CD4-positive, alpha-beta memory T cell (primary cell): Measurements from ENCODE around the gene SLN. TPM values are rescaled to one million over a fixed set of nuclear protein-coding genes. Genes with fewer than 3 reads are reported as not detected.

ENCODE experiments used
- CTCF ChIA-PET: fragments of 350-600 bp; sonication (Branson Sonifier 250); formaldehyde crosslinking; loops from one replicate; lab custom pipeline; 2021; ENCODE audit warnings: inconsistent platforms; ENCODE audit not compliant: partially characterized antibody; lab: Charles Lee
- POLR2A ChIA-PET: fragments of 350-600 bp; sonication (Branson Sonifier 250); formaldehyde crosslinking; loops from one replicate; lab custom pipeline; 2021; ENCODE audit not compliant: partially characterized antibody; lab: Charles Lee
- DNase-seq, 5 donors: peaks; one replicate each; pipeline versions ENCODE4 v3.0.0 to v3.0.0-alpha.2; 2020 to 2022; ENCODE audit warnings: mixed read lengths in 1 of 5
- H3K27ac ChIP-seq: one replicate; pipeline ENCODE4 v1.7.0; 2013; ENCODE audit warnings: low read depth, low read length
- H3K27me3 ChIP-seq: 2 replicates; pipeline ENCODE4 v1.7.0; 2013; ENCODE audit warnings: mild to moderate bottlenecking, low read length, moderate library complexity; ENCODE audit not compliant: insufficient read depth
- H3K36me3 ChIP-seq: 2 replicates; pipeline ENCODE4 v1.7.0; 2013; ENCODE audit warnings: mild to moderate bottlenecking, low read length, moderate library complexity; ENCODE audit not compliant: insufficient read depth
- H3K4me1 ChIP-seq: 2 replicates; pipeline ENCODE4 v1.7.0; 2013; ENCODE audit warnings: mild to moderate bottlenecking, low read length, moderate library complexity; ENCODE audit not compliant: insufficient read depth
- H3K4me3 ChIP-seq, 2 donors: one replicate each; pipeline ENCODE4 v1.7.0; 2013; ENCODE audit warnings: low read length in 2 of 2, mild to moderate bottlenecking in 1 of 2
- H3K9me3 ChIP-seq, 2 donors: one replicate each; pipeline ENCODE4 v1.7.0; 2013; ENCODE audit warnings: low read length in 2 of 2, control low read depth in 1 of 2; ENCODE audit not compliant: control insufficient read depth in 1 of 2
- H3K27ac Mint-ChIP-seq, 7 donors: one replicate each; pipeline ENCODE4 v1.8.0; 2020 to 2021; ENCODE audit warnings: mixed read lengths in 7 of 7, mild to moderate bottlenecking in 6 of 7, inconsistent platforms in 3 of 7, moderate library complexity in 3 of 7
- H3K27me3 Mint-ChIP-seq, 2 donors: one replicate each; pipeline ENCODE4 v1.8.0; 2020 to 2021; ENCODE audit warnings: mixed read lengths in 2 of 2
- H3K36me3 Mint-ChIP-seq, 2 donors: one replicate each; pipeline ENCODE4 v1.8.0; 2020 to 2021; ENCODE audit warnings: mixed read lengths in 2 of 2, inconsistent platforms in 1 of 2, mild to moderate bottlenecking in 1 of 2
- H3K4me1 Mint-ChIP-seq, 4 donors: one replicate each; pipeline ENCODE4 v1.8.0; 2020 to 2021; ENCODE audit warnings: mixed read lengths in 4 of 4, mild to moderate bottlenecking in 1 of 4
- H3K4me3 Mint-ChIP-seq, 8 donors: one replicate each; pipeline ENCODE4 v1.8.0; 2020 to 2021; ENCODE audit warnings: mixed read lengths in 8 of 8, mild to moderate bottlenecking in 7 of 8, moderate library complexity in 6 of 8, inconsistent platforms in 3 of 8
- H3K9me3 Mint-ChIP-seq, 8 donors: one replicate each; pipeline ENCODE4 v1.8.0; 2020 to 2021; ENCODE audit warnings: mixed read lengths in 8 of 8, mild to moderate bottlenecking in 5 of 8, inconsistent platforms in 3 of 8, moderate library complexity in 1 of 8
- intact Hi-C: fragments of 100-400 bp; cut with micrococcal nuclease; formaldehyde crosslinking; loops from one replicate; pipeline ENCODE4 v1.15.1; 2023
- polyA plus RNA-seq, 2 donors: library from polyadenylated mRNA; unstranded; fragments of 300-500 nt; fragmentation: Illumina TruSeq; gene quantifications; one replicate each; pipeline ENCODE4 v1.2.3, GENCODE V29; 2021
- total RNA-seq, 2 experiments: library from RNA; stranded (reverse); gene quantifications; one replicate each; pipeline ENCODE4 v1.2.3, GENCODE V29; 2021

SLN gene
- total and polyA plus RNA-seq, 4 experiments from 2014 or later, result not detected

DNA sequence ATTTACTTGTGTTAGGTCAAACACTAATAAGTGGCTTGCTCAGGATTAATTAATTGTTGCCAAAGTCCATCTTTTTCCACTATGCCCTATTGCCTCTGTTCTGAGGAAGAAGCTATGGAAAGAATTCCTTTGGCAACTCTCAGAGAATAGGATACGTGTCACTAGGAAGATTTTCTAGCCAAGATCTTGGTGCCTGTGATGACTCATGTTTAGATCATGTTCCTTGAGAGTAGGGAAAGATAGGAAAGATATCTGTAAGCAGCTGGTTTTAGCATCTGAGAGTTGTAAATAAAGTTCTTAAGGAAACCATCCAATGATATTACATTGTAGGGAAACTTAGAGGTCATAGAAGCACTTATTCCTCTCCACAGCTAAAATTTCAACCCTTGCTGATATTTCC, 15.7 kb downstream of the SLN start:
- H3K9me3 Mint-ChIP-seq, result peaks cover 0 to 4% (median 0%) of the 10 kb centered on the region in 8 donors
- ChIA-PET POLR2A (no interaction called here), CTCF (interaction anchor here (0.8 to 0.9 kb wide), 2 partner anchors 9 to 11 kb away, joined by 3 read pairs; no protein-coding TSS in a partner anchor)
- Histone ChIP-seq H3K4me3 (no peak overlapping the region), H3K27ac (no peak overlapping the region), H3K4me1 (no peaks in the 10 kb centered on the region), H3K36me3 (no peaks in the 10 kb centered on the region), H3K9me3 (no peaks in the 10 kb centered on the region), H3K27me3 (no peaks in the 10 kb centered on the region)
- no peak overlapping the region for H3K27ac Mint-ChIP-seq
- H3K4me3 Mint-ChIP-seq, result no peak overlapping the region
- intact Hi-C loops, result no loop called here
- DNase-seq, result no peak
- no peaks in the 10 kb centered on the region for H3K4me1 Mint-ChIP-seq
- peaks cover 22% of the 10 kb centered on the region in 2 donors for H3K27me3 Mint-ChIP-seq
- H3K36me3 Mint-ChIP-seq, result no peaks in the 10 kb centered on the region

DNA sequence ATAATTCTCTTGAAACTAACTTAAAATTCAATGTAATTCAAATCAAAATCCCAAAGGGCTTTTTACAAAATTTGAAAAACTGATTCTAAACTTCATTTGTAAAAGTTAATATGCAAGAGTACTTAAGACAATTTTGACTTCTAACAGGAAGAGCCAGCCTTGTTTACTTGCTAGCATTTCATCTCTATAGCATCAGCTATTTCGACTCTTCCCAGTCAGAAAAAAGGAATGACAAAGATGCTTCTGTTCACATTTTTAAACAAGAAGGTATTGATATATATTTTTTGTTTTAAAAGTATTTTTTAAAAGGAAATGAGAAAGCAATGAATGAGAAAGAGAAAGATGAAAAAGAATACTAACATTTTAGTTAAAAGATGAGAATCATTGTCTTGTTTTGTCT, 16.4 kb downstream of the SLN start:
- intact Hi-C loops, result no loop called here
- POLR2A ChIA-PET, result no interaction called here
- Histone ChIP-seq H3K4me1 (no peaks in the 10 kb centered on the region), H3K4me3 (no peak overlapping the region), H3K27me3 (no peaks in the 10 kb centered on the region), H3K9me3 (no peaks in the 10 kb centered on the region), H3K36me3 (no peaks in the 10 kb centered on the region), H3K27ac (no peak overlapping the region)
- CTCF ChIA-PET, result no interaction called here
- Mint-ChIP-seq H3K27ac (no peak overlapping the region), H3K36me3 (no peaks in the 10 kb centered on the region), H3K27me3 (peaks cover 21 to 23% of the 10 kb centered on the region in 2 donors), H3K9me3 (peaks cover 0 to 4% (median 0%) of the 10 kb centered on the region in 8 donors), H3K4me3 (no peak overlapping the region), H3K4me1 (no peaks in the 10 kb centered on the region)
- no peak for DNase-seq

DNA sequence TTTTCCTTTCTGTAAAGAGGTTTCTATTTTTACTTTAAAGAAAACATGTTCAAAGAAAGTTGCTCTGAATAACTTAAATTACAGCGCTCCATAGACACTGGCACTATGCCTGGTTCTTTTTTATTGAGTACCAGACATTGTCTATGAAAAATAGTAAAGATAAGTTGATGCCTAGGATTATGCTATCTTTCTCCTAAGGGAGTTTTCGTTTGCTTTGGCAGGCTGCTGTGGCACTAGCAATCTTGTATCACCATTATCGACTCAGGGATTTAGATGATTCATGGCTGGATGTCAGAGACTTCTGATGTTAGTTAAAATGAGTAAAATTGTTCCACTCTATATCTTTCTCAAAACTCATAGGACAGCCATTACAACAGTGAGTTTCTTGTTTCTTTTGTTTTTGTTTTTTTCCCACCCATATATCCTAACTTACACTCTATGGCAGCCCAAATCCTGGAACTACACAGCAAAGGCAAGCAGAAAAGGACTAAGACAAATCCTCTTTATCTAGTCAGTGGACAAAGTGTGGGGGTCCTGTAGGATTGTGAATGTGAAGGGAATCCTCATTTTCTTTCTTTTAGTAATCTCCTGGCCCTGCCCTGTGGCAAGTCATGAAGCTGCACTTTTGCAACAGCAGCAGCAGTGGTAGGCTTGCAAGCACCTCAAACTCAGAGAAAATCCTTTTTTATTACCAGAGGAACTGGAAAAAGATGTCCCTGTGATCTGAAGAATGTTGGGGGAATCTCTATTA, 20.7 kb downstream of the SLN start:
- no peak overlapping the region for H3K4me3 ChIP-seq
- H3K27me3 ChIP-seq, result no peaks in the 10 kb centered on the region
- intact Hi-C loops, result no loop called here
- ChIA-PET POLR2A (no interaction called here), CTCF (interaction anchor here (0.9 to 3.6 kb wide), 4 partner anchors 10 to 144 kb away, joined by 3 to 45 read pairs (median 18); no protein-coding TSS in a partner anchor)
- Mint-ChIP-seq H3K27me3 (peaks cover 11% of the 10 kb centered on the region in 2 donors), H3K4me1 (peaks cover 0 to 5% (median 1%) of the 10 kb centered on the region in 4 donors), H3K9me3 (peaks cover 0 to 6% (median 0%) of the 10 kb centered on the region in 8 donors), H3K36me3 (no peaks in the 10 kb centered on the region), H3K4me3 (no peak overlapping the region), H3K27ac (no peak overlapping the region)
- H3K27ac ChIP-seq, result no peak overlapping the region
- no peak for DNase-seq
- no peaks in the 10 kb centered on the region for H3K4me1 ChIP-seq
- no peaks in the 10 kb centered on the region for H3K36me3 ChIP-seq
- no peaks in the 10 kb centered on the region for H3K9me3 ChIP-seq

DNA sequence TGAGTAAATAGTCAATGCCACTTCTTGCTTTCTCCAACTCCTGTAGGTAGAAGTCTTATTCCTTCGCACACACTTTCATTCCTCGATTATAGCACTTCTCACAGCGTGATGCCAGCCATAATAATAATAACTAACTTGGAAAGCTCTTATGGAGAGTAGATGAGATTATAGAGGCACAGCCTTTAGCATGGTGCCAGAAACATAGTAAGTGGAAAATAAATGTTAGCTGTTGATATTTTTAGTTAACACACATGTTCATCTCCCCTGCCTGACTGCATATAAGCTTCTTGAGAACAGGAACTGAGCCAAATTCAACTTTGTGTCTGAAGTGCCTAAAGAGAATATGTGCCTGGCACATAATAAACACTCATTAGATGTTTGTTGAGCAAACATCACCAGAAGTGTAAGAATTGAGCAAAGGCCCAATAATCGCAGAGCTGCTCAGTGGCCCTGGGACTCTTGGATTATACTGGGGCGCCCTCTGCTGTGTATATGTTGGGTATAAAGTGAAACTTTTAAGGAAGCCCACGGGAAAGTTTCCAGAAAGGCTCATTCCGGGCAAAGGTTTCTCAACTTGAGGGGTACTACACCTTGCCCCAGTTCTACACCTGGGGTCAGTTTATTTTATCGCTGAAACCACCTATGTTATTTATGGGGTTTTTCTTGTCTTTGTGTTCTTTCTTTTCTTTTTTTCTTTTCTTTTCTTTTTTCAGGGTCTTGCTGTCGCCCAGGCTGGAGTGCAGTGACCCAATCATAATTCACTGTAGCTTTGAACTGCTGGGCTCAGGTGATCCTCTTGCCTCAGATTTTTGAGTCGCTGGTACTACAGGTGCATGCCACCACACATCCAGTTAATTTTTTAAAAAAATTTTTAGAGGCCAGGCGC, 22.3 kb downstream of the SLN start:
- Histone ChIP-seq H3K4me1 (no peaks in the 10 kb centered on the region), H3K4me3 (no peak overlapping the region), H3K27ac (no peak overlapping the region), H3K27me3 (no peaks in the 10 kb centered on the region), H3K9me3 (no peaks in the 10 kb centered on the region), H3K36me3 (no peaks in the 10 kb centered on the region)
- POLR2A ChIA-PET, result interaction anchor here (1.0 kb wide), 1 partner anchor 126 kb away, joined by 3 read pairs; no protein-coding TSS in a partner anchor
- Mint-ChIP-seq H3K27ac (no peak overlapping the region), H3K4me3 (no peak overlapping the region), H3K4me1 (peaks cover 0 to 5% (median 1%) of the 10 kb centered on the region in 4 donors), H3K27me3 (peaks cover 11% of the 10 kb centered on the region in 2 donors), H3K9me3 (peaks cover 0 to 6% (median 0%) of the 10 kb centered on the region in 8 donors), H3K36me3 (no peaks in the 10 kb centered on the region)
- peak; percentile 33 to 59 (median 40) for DNase-seq
- intact Hi-C loops, result loop anchor here (1.0 to 5.0 kb wide), 3 partner anchors 126 to 1532 kb away; no protein-coding TSS in a partner anchor
- CTCF ChIA-PET, result interaction anchor here (0.8 to 3.6 kb wide), 10 partner anchors 8 to 151 kb away, joined by 3 to 45 read pairs (median 6); partner anchors contain the start of gene ALKBH8

DNA sequence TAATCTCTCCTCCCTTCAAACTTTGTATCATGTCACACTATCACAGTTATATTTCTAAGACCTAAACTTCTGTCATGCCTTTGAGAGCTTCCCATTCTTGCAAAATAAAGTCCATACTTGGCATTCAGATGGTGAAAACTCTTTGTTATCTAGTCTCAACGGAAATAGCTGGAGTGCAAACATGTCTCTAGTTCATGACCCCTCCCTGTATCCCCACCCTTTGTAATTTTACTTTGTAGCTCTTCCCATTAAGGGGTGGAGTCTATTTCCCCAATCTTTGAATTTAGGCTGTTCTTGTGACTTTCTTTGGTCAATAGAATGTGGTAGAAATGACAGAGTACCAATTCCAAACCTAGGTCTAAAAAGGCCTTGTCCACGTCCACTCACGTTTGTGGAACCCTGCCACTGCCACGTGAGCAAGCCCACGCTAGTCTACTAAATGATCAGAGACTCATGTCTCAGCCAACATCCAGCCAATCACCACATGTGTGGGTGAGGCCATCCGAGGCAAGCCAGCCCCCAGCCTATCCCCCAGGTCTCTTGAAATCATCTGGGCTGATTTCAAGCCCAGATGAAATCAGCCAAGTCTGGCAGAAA, 23.4 kb downstream of the SLN start:
- Mint-ChIP-seq H3K4me3 (no peak overlapping the region), H3K27me3 (peaks cover 11% of the 10 kb centered on the region in 2 donors), H3K36me3 (no peaks in the 10 kb centered on the region), H3K9me3 (peaks cover 0 to 6% (median 0%) of the 10 kb centered on the region in 8 donors), H3K4me1 (peaks cover 0 to 5% (median 1%) of the 10 kb centered on the region in 4 donors), H3K27ac (no peak overlapping the region)
- ChIA-PET CTCF (interaction anchor here (0.9 to 3.6 kb wide), 10 partner anchors 8 to 139 kb away, joined by 3 to 45 read pairs (median 6); partner anchors contain the start of gene ALKBH8), POLR2A (no interaction called here)
- Histone ChIP-seq H3K9me3 (no peaks in the 10 kb centered on the region), H3K27ac (no peak overlapping the region), H3K27me3 (no peaks in the 10 kb centered on the region), H3K4me3 (no peak overlapping the region), H3K4me1 (no peaks in the 10 kb centered on the region), H3K36me3 (no peaks in the 10 kb centered on the region)
- intact Hi-C loops, result loop anchor here (5.0 kb wide), 1 partner anchor 1531 kb away; no protein-coding TSS in a partner anchor
- DNase-seq, result no peak

DNA sequence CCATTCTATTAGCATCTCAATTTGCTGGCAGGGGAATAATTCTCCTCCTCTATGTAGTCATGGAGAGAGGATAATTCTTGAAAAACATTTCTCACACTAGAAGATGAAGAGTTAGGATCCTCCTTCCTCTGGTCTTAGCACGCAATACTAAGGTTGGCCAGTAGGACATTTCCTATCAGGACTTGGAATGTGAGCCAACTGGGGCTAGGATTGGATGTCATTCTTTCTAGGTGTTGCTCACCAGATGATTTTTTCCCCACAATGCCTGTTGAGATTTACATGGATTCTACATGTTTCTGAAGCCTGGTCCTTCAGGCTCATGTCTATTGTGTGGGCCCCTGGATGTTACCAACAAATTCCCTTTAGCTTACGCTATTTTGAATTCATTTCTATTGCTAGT, 28.0 kb downstream of the SLN start:
- intact Hi-C loops, result no loop called here
- Histone ChIP-seq H3K9me3 (no peaks in the 10 kb centered on the region), H3K27ac (no peak overlapping the region), H3K4me3 (no peak overlapping the region), H3K36me3 (no peaks in the 10 kb centered on the region), H3K4me1 (no peaks in the 10 kb centered on the region), H3K27me3 (no peaks in the 10 kb centered on the region)
- H3K36me3 Mint-ChIP-seq, result no peaks in the 10 kb centered on the region
- H3K27ac Mint-ChIP-seq, result no peak overlapping the region
- H3K4me1 Mint-ChIP-seq, result no peaks in the 10 kb centered on the region
- H3K4me3 Mint-ChIP-seq, result no peak overlapping the region
- DNase-seq, result no peak
- peaks cover 0 to 5% (median 0%) of the 10 kb centered on the region in 8 donors for H3K9me3 Mint-ChIP-seq
- ChIA-PET CTCF (interaction anchor here (1.9 kb wide), 1 partner anchor 13 kb away, joined by 4 read pairs; no protein-coding TSS in a partner anchor), POLR2A (no interaction called here)
- peaks cover 1 to 5% of the 10 kb centered on the region in 2 donors for H3K27me3 Mint-ChIP-seq
